Measurements from ENCODE around the gene FBXW2.

GRCh38 chr9:120750421-120750820 lies 42.8 kb downstream of the FBXW2 start:
- TF ChIP-seq CTCF (IDR thresholded peaks at IDR 0.05): no peak
- TF ChIP-seq POLR2A (IDR thresholded peaks at IDR 0.05): no peak
